Hematopoietic multipotent progenitor cell (in vitro differentiated cells): ENCODE data around the gene ISCA2. TPM values are rescaled to one million over a fixed set of nuclear protein-coding genes. Genes with fewer than 3 reads are reported as not detected.
"Not testable (repeated sequence)": the region's sequence is repeated elsewhere in the genome, so short reads cannot be mapped to it uniquely, and the experiment has no call there.

ENCODE experiments used
- DNase-seq, 3 donors: peaks; one replicate each; pipeline ENCODE4 v3.0.0-alpha.2; 2011 to 2015; ENCODE audit warnings: low read depth in 2 of 3, low spot score in 2 of 3
- total RNA-seq: library from RNA; depleted of rRNA; stranded (reverse); fragments of >200 nt; gene quantifications from one replicate; pipeline ENCODE4 v1.2.3, GENCODE V29; 2012

Gene ISCA2
- total RNA-seq, 1 donor = 17.2 TPM

DNA sequence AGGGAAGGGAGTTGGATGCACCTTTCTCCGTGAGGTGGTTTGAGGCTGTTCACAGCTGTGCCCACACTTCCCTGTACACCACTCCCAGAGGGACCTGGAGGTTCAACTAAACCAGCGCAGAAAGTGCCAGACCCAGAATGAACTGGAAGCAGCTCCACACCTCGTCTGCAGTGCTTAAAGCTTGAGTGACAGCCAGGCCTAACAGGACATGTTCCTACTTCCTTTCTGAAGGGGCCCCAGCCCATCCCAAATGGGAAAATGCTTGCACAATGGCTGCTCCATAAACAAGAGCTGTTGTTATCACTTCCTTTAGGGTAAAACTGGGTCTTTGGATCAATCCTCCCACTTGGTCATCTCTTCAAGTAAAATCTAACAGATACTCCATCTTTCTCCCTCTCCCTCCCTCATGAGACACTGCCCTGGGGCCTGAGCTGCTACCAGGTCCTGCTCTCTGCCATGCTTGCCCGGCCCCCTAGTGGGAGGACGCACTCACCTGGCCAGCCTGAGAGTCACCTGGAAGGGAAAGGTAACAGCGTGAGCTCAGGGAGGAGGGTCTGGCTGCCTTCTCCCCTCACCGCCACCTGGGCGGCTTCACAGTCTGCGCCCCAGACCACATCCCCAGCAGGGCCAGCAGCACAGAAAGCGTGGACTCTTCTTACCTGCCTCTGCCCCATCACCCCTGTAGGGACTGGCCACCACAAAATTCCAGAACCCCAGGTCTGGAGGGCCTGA lies 33.5 kb downstream of the ISCA2 start:
- no peak for DNase-seq

DNA sequence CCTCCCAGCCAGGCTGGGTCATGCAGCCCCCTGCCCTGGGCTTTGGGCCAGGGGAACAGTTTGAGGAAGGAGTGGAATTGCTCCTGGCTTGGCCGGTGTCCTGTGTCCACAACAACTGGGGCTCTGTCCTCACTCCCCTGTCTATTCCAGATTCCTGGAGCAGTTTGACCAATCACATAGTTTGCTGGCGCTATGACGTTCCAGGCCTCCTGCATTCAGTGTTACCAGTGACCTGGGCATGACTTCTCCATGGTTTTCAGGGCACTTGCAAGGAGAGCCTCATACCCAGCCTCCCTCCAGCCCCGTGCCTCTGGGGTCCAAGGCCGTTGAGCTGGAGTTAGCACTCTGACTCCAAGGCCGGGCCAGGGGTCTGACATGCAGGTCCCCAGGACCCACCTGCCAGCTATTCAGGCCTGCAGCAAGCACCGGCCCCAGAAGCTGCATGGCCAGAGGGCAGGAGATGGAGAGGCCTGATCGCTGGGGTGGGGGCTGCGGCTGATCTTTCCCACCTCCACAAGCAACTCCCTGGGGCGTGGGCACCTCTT lies 34.2 kb downstream of the ISCA2 start:
- DNase-seq = no peak

DNA sequence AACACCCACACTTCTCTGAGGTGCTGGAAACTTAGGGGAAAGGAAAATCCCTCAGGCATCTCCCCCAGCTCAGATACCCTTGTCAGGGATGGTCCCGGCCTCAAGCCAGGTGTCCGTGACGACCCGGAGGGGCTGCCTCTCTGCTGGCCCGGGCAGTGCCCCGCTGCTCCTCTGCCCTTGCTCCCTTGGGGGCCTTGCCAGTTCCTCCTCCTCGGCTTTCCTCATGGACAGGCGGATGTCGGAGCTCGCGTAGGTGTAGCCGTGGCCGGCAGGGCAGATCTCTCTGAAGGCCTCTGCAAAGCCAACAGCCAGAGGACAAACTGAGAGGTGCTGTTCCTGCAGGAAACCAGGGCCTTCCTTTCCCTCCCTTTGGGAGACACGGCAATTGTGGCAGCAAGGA lies 34.8 kb downstream of the ISCA2 start:
- no peak for DNase-seq

DNA sequence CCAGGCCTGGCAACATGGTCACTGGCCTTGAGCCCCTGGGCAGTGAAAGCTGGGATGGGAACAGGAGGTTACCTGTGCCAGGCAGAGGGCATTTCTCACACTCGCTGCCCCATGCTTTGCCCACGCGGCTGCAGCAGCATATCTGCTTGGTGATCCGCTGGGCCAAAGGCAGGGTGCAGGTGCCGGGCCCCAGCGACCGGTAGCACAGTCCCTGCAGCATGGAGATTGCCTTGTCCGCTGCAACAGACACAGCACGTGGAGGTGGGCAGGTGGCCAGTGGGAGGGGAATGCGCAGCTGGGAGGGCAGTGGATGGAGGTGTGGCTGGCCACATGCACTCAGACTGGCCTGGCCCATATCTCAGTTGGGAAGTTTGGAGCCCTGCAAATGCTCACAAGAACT lies 35.3 kb downstream of the ISCA2 start:
- no peak for DNase-seq

DNA sequence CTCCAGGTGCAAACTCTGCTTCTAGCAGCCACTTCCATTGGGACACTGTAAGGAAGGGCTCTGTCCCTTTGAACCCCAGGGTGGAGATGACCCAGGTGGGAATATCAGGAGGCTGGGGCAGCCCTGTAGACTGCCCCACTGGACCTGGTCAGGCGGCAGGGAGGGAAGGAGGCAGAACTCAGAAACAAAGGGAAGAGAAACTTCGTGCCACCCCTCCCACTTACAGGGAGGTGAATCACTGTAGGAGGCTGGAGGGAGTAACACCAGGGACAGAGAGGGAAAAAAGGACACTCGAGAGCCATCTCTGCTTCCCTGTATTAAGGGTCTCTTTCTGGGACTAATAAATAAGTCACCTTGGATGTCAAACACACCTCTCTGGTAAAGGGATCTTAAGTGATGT lies 37.4 kb downstream of the ISCA2 start:
- DNase-seq = no peak

DNA sequence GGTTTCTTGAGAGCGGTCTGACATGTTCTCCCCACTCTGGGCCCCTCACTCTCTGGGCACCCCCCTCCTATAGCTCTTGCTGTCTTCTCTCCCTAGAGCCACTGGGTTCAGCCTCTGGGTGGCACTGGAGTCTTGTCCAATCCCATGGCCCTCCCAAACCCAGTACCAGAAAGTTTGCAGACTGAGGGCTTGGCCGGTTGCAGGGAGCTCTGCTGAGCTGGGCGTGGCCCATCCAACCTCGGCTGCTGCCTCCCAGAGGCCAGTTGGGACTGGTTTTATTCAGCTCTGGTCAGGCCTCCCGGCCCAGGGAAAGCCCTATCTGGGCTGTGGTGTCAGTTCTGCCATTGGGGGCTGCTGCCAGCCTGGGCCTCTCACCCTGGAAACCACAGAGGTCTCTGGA lies 37.9 kb downstream of the ISCA2 start:
- peak in 1 of 3 donors; percentile 24 for DNase-seq

DNA sequence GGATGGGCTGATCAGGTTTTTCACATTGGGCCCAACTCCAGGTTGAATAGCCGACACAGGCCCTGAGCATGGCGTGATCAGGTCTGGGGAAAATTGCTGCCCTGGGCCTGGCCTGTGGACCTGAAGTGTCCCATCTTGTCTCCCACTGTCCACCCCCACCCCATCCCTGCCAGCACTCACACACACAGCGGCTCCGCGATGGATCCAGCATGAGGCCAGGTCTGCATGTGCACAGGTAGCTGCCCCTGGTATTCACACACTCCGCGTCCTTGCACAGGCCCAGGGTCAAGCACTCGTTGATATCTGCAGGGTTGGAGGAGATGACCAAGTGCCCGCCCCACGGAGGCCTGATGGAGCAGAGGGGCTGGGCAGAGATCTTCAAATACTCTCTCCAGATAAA lies 38.7 kb downstream of the ISCA2 start:
- DNase-seq = no peak

DNA sequence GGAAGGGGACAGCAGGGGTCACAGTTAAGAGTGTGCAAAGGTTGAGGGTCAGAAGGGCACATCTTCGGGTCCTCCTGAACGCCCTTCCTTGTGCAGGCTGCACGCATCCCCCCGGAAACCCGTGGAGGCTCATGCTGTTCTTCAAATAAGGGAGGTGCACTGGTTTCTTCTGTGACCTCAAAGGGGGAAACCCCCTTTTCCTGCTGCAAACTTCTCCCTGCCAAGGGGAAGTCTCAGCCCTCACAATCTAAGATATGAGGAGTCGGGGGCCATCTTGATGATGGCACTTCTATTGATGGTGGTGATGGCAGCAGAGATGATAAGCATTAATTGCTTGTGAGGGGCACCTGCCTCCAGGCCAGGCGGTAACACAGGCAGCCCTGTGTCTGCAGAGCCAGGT lies 40.0 kb downstream of the ISCA2 start:
- DNase-seq = peak in 1 of 3 donors; percentile 12

DNA sequence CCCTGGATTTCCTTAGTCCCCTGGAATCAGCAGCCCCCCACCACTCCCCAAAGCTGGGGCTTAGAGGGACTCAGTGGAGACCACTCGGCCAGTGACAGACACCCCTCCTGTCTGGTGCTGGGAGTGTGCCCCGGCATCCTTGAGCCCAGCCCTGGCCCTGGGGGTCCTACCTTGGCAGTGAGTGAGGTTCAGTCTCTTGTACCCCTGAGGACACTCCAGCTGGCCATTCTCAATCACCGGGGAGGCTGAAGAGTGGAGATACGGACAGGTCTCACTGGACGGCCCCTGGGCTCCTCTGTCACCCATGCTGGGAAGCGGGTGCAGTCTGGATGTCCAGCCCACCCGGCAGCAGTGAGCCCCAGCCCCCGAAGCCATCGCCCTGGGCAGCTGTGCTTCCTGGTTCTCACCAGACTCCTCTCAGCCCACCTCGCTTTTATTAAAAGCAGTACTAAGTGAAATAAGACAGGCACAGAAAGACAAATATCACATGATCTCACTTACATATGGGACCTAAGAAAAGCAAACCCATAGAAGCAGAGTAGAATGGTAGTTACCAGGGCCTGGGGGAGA lies 42.3 kb downstream of the ISCA2 start:
- DNase-seq = no peak

DNA sequence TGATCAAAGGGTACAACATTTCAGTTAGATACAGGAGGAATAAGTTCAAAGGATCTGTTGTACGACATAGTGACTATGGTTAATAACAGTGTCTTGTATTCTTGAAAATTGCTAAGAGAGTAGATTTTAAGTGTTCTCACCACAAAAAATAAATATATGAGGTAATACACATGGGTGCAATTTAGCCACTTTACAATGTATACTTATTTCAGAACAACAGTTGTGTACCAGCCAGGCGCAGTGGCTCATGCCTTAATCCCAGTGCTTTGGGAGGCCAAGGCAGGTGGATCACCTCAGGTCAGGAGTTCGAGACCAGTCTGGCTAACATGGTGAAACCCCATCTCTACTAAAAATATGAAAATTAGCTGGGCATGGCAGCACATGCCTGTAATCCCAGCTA lies 42.8 kb downstream of the ISCA2 start:
- not testable (repeated sequence) for DNase-seq

DNA sequence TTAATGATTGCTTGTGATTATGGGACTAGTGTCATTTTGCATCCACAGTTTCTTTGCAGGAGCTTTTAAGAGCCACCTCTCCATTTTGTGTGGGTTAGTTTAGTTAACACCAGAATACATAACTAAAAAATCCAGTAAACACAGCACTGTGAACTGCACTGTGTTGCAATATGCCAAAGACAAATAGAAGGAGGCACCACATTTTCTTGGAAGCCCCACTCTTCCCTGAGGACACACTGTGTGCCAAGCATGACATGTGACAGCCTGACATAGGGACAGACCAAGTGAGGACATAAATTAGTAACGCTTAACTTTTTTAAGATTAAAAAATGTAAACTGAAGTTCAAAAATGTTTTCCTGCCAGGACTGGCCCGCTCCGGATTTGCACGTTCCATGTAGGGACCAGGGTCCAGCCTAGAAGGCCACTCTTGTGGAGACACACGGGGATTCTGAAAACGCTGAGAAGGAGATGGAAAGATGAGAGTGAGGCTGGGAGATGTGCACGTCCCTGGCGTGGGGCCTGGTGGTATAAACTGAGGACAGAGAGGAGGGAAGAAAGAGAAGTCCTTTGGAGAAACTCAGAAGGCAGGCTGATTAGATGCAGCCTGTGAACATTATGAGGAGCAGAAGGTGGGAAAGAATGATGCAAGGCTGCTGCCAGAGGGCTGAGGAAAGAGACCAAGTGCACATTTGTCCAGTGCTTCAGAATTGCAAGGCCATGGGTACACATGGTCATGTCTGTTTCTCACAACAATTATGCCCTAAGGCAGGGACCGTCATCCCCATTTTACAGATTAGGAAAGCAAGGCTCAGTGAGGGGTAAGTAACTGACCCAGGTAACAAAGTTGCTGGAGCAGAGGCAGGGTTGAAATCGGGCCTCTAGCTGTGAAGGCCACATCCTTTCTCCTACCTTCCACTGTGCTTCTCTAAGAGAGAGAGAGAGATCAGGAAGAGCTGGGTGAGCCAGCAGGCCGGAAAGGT lies 45.1 kb downstream of the ISCA2 start:
- no peak for DNase-seq

DNA sequence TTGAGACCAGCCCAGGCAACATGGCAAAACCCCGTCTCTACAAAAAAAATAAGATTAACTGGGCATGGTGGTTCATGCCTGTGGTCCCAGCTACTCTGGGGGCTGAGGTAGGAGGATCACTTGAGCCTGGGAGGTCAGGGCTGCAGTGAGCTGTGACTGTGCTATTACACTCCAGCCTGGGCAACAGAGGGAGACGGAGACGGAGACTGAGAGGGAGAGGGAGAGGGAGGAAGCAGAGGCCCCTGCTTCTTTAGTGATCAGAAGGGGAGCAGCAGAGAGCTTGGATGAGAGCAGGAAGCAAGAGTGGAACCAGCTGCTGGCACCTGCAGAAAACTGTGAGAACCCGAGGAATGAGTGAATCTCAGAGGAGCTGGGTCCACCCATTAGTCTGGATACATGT lies 45.9 kb downstream of the ISCA2 start:
- no peak for DNase-seq

DNA sequence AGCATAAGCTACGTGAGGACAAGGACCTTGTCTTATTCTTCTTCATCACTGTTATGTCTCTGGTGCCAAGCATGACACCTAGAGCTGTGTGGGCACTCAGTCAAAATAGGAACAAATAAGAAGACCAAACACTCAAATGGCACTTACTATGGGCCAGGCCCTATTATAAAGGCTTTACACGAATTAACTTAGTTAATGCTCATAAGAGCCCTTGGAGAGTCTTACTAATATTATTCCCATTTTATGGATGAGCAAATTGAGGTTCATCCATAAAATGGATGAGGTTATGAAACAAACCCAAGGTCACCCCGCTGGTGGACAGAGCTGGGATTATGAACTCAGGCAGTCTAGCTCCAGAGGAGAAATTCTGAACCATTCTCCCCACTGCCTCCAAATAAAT lies 47.7 kb downstream of the ISCA2 start:
- no peak for DNase-seq

DNA sequence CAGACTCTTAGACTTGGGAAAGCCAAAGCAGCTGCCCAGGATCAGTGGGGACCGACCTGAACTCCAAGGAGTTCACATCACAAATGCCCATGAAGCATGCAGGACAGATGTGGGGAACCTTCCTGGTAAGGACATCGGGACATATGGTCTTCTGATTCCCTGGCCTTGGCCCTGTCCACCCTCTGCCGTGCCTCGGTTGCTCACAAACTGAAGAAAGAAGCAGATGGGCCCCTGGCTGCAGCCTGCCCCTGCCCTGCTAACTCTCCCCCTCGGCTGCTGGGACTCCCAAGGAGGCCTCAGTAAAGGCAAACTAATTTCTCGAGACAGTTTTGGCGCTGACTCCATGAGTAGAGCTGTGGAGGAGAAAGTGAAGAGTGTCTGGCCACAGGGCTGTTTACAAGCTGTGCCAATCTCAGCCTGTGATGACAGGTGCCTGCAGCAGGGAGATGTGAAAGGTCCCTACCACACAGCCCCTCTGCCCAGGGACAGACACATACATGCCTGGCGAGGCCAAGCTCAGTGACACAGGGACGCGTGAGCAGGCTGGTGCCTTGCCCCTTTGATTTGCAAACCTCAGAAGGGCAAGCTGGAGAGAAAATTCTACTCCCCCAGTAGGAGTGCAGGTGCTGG lies 48.6 kb downstream of the ISCA2 start:
- DNase-seq = no peak

DNA sequence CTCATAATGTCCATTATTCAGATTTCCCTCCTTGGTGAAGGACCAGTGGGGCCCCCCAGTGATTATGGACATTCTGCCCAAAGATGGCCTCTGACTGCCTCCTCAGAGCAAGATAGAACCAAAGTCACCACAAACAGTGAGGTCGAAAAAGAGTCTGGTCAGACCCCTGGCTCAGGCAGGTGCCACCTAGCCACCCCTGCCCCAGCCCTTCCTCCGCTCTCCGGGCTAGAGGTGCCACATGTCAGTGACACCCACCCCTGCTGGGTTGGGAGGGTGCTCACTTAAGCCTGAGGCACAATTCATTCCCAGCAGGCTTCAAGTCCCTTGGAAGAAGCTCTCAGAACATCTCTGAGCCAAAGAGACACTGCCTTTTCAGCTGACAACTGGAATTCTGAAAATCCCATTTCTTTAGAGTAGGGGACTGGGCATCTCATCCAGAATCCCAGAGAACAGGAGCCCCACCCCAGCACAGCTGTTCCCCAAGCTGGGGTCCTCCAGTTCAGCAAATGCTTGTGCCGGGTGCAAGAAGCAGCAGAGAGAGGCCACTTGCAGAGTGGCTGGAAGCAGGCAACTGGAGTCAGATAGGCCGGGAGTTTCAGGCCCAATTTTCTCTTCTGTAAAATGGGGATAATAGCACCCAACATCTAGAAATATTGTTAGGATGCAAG lies 50.3 kb downstream of the ISCA2 start:
- no peak for DNase-seq

DNA sequence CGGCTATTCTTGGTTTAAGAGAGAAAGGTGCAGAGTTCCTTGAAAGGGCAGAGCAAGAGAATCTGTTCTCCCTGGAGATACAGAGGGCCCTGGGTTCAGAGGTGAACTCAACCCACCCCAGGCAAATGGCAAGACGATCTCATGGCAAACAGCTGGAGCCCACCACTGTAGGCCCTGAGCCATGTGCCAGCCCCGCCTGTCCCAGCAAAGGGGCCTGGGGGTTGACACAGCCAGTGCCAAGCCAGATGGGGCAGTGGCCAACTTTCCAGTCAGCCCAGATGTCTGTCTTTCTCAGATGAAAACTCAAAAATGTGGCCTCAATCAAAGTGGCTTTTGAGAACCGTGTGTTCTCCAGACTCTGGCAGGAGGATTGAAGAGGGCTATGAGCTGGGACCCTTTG lies 51.8 kb downstream of the ISCA2 start:
- no peak for DNase-seq

DNA sequence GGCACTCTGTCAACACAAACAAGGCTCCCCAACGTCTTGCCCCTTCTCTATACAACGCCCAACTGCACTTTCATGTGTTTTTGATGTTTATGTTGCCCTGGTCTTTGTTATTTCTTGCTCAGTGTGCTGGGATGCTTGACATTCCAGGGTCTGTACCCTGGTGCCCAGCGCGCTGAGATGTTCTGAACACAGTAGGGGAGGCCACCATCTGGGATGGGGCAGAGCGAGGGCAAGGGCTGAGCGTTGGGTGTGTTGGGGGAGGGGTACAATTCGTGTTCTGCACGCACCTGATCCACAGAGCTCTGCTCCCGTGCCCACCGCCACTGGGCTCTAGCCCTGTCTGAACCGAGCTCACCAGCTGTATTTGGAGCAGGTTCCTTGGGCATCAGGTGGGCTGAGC lies 52.9 kb downstream of the ISCA2 start:
- DNase-seq = no peak
